ENCODE measurements around the gene HSD17B13.
"Not testable (repeated sequence)": the region's sequence is repeated elsewhere in the genome, so short reads cannot be mapped to it uniquely, and the experiment has no call there.

HSD17B13 gene

GRCh38 chr4:87322754-87323153 lies at the start of gene HSD17B13:
TSS of gene HSD17B13 (minus strand) at chr4:87322882. CDS start at chr4:87322841, 41 bp downstream.
- DNase-seq (ENCODE audit: low spot score) (no peak), FAIRE-seq (no peak)

- DNase-seq (ENCODE audit: low spot score), result no peak
- no peak for FAIRE-seq
These were observed 47.4 kb upstream of the HSD17B13 start for GRCh38 chr4:87370068-87370467.

- DNase-seq (ENCODE audit: low spot score), result no peak
- FAIRE-seq, result no peak
These were observed 44.0 kb upstream of the HSD17B13 start for GRCh38 chr4:87366521-87367162.

GRCh38 chr4:87365348-87365747 lies 42.7 kb upstream of the HSD17B13 start:
- no peak for FAIRE-seq
- DNase-seq (ENCODE audit: low spot score), result no peak

- no peak for DNase-seq (ENCODE audit: low spot score)
- FAIRE-seq, result no peak
These were observed 40.9 kb upstream of the HSD17B13 start for GRCh38 chr4:87363552-87363951.

- DNase-seq (ENCODE audit: low spot score), result no peak
- FAIRE-seq, result no peak
These were observed 37.8 kb upstream of the HSD17B13 start for GRCh38 chr4:87360338-87360935.

GRCh38 chr4:87359258-87359657 lies 36.6 kb upstream of the HSD17B13 start:
- FAIRE-seq (no peak), DNase-seq (ENCODE audit: low spot score) (no peak)

GRCh38 chr4:87356832-87357526 lies 34.3 kb upstream of the HSD17B13 start:
- FAIRE-seq (no peak), DNase-seq (ENCODE audit: low spot score) (no peak)

- FAIRE-seq, result no peak
- DNase-seq (ENCODE audit: low spot score), result no peak
These were observed 31.8 kb upstream of the HSD17B13 start for GRCh38 chr4:87354168-87355102.

GRCh38 chr4:87353592-87353991 lies 30.9 kb upstream of the HSD17B13 start:
- FAIRE-seq (no peak), DNase-seq (ENCODE audit: low spot score) (peak; percentile 10)

GRCh38 chr4:87345139-87345538 lies 22.5 kb upstream of the HSD17B13 start:
- FAIRE-seq (no peak), DNase-seq (ENCODE audit: low spot score) (no peak)

- FAIRE-seq (no peak), DNase-seq (ENCODE audit: low spot score) (no peak)
These were observed 20.2 kb upstream of the HSD17B13 start for GRCh38 chr4:87342872-87343271.

- peak; percentile 46 for FAIRE-seq
- not testable (repeated sequence) for DNase-seq (ENCODE audit: low spot score)
These were observed 19.4 kb upstream of the HSD17B13 start for GRCh38 chr4:87341954-87342635.

GRCh38 chr4:87339440-87339839 lies 16.8 kb upstream of the HSD17B13 start:
- FAIRE-seq (no peak), DNase-seq (ENCODE audit: low spot score) (no peak)

- DNase-seq (ENCODE audit: low spot score) (no peak), FAIRE-seq (no peak)
These were observed 14.7 kb upstream of the HSD17B13 start for GRCh38 chr4:87337361-87337760.

- FAIRE-seq (no peak), DNase-seq (ENCODE audit: low spot score) (no peak)
These were observed 10.6 kb upstream of the HSD17B13 start for GRCh38 chr4:87333267-87333666.

GRCh38 chr4:87330761-87331160 lies 8.1 kb upstream of the HSD17B13 start:
- FAIRE-seq (no peak), DNase-seq (ENCODE audit: low spot score) (no peak)

GRCh38 chr4:87327136-87327535 lies 4.5 kb upstream of the HSD17B13 start:
- no peak for DNase-seq (ENCODE audit: low spot score)
- no peak for FAIRE-seq

GRCh38 chr4:87326460-87326859 lies 3.8 kb upstream of the HSD17B13 start:
- FAIRE-seq (no peak), DNase-seq (ENCODE audit: low spot score) (no peak)

- FAIRE-seq (no peak), DNase-seq (ENCODE audit: low spot score) (no peak)
These were observed 794 bp downstream of the HSD17B13 start for GRCh38 chr4:87321888-87322287.

- no peak for FAIRE-seq
- DNase-seq (ENCODE audit: low spot score), result no peak
These were observed 5.2 kb downstream of the HSD17B13 start for GRCh38 chr4:87317527-87317926.
